ENCODE results near the gene SFXN5.
A peak's percentile ranks its signal among the peaks of the same experiment; 100 is the strongest.

The SFXN5 gene

DNA sequence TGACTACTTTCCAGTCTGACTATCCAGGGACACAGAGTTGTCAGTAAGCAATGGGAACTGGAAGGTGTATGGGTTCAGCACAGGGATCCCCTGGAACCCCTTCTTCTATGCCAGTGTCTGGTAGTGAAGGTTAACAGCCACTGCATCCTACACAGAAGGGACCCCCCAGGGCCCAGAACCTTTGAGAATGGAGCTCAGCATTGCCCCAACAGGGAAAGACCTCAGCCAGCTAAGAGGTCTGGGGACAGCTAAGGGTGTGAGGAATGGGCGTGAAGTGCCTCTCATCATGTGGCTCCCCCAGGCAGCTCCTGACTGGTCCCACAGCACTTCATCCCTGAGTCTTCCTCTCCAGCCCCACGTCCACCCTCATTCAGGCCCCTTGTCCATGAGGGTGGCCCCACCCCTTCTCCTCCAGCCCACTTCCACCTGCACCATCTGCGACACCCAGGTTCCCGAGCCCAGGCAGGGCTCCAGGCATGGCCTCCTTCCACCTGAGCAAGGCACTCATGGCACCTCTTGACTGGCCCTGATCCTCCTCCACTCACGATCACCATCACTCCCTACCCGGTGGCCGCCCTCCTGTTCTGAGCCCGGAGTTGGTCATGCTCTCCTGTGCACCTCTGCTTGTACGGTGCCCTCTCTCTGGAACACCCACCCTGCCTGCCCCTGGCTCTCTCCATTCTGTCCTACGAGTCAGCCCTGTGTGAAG lies 77.1 kb downstream of the SFXN5 start:
- DNase-seq (ENCODE audit: low spot score), result no peak

DNA sequence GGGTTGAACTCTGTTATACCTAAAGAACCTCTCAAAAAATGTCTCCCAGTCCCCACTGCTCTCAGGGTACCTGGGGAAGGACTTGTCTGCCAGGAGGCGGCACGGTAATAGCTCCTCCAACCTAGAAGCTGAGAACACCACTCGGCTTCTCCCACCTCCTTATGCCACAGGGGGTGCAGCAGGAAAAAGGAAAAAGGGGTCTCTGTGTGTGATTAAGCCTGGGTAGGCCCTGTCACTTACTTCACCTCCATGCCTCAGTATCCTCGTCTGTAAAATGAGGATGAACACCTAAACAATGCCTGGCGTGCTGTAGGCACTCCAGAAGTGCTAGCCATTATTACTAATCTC lies 77.6 kb downstream of the SFXN5 start:
- DNase-seq (ENCODE audit: low spot score), result no peak

DNA sequence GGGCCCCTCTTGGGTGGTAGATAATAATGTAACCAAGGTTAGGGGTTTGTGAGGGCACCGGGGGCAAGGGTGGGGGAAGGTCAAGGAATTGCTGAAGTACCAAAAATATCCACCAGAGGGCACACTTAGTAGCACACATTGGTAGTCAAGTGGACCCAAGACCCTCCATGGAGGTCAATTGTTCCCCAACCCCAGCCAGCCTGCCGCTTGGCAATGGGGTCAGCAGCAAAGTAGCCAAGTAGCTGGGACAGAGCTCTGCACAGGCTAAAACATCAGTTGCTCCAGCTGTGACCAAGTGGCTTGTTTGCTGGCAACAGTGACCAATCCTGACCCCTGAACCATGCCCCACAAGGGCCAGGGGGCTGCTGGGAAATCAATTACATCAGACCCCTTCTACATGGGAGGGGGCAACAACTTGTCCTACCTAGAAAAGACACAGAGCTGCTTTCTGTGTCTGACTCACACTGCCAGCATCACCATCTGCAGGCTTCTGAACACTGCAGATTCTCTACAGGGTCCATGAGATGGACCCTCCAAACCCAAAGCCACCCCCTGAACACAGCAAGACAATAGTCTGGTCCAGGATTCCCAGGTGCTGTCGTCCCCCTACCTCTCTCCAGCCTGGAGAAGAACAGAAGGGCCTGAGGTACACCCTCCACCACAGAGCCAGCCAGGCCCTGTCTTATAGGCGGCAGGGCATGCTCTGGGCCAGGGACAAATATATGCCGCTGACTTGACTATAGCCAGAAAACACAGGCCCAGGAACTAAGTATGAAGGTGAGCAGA lies 78.2 kb downstream of the SFXN5 start:
- DNase-seq (ENCODE audit: low spot score), result peak; percentile 64

DNA sequence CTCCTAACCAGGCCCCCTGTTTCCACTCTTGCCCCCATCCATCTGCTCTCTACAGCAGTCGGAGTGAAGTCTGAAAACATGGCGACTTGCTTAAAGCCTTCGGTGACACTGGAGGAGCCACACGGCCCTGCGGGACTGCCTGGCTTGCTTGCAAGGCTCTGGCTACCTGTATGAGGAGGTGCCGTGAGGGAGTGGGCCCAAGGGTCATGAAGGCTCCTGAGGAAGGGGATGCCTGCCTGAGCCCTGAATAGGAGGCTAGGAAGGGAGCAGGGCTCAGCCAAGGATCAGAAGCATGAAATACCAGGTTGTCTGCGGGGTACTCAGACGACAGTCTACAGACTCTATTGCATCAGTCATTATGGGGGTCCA lies 78.8 kb downstream of the SFXN5 start:
- no peak for DNase-seq (ENCODE audit: low spot score)

DNA sequence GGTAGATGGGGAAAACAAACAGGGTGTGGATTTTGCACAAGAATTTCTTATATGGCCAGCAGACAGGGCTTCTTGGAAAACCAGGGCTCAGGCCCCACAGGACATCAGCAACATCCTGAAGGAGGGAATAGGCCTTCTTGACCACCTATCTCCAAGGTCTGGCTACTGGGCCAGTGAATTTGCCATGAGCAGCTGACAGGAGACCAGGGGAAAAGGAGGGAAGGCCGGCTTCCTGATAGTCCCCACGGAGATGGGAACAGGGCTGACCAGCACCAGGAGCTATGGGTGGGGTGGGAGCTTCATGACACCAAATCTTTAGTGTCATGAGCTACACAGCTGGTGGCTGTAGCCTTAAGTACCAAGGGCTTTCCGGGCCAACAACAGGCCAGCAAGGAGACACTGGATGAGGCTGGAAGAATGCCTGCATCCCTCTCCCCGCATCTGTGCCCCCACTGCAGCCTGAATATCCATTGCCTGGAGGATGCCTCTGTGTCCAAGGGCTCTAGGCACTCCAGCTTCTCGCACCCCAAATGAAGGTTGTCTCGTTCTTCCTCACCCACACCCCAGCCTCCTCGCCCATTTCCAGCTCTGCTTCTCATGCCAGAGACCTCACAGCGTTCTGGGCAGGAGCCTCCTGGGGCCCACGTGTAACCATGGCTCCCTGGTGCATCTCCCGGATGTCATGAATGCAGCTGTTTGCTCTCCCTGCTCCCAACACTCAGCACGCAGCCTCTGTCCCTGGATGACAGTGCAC lies 79.4 kb downstream of the SFXN5 start:
- DNase-seq (ENCODE audit: low spot score), result no peak

DNA sequence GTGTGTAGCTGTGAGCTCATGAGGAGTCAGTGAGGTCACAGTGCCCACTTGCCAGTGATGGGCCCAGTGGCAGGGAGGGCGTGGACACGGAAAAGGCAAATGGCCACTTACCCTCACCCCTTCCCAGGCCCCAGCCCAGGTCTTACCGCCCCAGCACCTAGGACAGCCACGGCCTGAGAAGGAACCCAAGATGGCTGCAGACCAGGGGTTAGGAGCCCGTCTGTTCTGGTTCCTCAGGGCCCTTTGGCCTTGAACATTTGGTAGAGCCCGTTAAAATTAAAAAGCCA lies 80.1 kb downstream of the SFXN5 start:
- no peak for DNase-seq (ENCODE audit: low spot score)

DNA sequence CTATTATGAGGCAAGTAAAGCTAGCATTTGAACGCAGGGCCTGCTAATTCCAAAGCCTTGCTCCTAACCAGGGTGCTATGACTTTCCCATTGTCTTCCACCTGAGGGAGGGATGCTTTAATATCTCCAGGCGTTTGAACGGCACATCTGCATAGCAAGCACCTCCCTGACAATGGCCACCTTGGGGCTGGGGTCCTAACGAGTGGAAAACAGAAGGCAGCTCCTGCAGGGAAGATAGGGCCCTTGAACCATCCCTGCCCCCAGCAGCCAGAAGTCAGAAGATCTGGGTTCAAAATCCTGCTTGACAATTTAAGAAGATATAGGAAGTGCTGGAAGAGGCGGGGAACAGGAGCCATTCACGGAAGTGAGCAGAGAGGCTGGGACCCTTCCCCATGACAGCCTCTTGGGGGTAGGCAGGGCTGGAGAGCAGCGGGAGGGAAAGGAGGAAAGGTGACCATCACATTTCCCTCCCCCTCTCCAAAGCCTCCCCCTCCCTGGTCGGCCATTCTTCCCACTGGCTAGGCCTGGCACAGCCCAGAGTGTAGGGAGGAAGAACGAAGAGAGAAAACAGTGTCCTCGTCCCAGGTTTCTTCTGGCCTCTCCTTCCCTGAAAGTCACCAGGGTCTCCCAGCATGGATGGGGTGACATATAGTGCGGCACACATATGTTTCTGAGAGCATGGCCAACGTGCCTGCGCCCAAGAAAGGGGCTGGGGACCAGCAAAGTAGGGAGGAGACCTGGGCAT lies 80.6 kb downstream of the SFXN5 start:
- no peak for DNase-seq (ENCODE audit: low spot score)

DNA sequence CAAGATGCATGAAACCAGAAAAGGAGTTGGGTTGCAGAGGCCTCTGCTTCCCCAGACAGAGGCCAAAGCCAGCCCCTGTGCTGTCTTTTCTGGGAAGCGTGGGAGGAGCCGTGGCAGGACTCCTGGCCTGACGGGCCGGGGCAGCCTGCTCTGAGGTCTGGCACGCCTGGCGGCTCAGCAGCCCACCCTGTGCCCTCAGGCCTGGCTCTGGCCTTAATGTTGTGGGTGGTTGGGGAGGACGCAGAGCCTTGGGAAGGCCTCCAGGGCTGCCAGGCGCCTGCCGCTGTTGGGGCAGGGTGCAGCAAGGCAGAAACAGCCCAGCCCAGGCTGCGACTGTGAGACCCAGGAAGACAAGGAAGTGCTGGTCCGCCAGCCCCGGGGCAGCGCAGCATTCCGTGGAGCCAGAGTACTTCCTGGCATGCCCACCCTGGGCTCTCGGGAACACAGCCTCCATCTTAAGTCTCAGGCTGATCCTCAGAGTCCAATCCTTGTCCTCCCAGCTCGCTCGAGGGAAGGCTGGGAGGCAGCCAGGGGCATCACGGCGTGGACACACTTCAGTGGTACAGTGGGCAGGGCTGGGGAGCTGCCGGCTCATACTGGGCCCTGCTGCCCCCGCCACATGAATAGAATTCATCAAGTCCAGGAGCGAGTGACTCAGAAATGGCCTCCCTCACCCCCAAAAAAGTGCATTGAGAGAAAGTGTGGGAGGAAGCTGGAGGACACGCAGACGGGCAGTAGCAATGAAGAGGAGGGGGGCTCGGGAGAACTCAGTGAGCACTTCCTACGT lies 81.5 kb downstream of the SFXN5 start:
- no peak for DNase-seq (ENCODE audit: low spot score)

DNA sequence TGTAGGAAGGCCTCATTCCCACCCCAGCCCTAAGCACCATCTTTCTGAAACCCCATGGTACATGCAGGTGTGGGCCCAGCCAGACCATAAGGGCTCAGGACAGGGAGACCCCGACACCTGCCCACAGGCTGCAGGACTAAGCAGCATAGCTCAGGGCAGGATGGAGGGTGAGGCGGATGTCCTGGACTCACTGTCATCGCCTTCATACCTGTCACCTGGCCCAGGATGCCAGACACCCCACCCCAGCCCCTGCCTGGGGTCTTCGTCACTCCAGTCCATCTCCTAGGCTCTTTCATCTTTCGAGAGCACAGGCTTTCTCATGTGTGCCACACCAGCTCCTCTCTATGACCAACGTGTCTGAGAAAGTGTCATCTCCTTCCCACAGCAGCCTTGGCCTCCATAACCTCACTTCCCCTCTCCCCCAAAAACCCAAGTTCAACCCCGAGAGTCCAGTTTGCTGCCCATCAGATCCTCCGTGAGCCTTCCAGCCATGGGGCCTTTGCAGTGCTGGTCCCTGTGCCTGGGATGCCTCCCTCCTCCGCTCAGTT lies 82.7 kb downstream of the SFXN5 start:
- DNase-seq (ENCODE audit: low spot score), result no peak

DNA sequence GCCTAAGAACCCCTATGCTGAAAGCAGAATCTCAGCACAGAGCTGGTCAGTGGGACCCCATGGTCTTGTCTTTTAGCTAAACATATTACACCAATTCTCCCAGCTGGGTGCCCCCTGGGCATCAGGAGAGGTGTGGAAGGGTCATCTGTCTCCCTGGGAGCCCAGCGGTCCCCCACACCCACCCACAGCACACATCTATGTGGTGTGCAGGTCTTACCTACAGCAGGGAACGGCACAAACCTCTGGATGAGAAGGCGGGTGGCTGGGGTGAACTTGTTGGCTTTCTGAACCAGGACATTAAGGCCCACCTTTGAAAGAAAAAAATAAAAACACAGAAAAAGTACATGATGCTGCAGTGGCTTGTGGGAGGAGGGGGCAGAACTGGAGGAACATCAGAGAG lies 83.5 kb downstream of the SFXN5 start:
- DNase-seq (ENCODE audit: low spot score), result no peak

DNA sequence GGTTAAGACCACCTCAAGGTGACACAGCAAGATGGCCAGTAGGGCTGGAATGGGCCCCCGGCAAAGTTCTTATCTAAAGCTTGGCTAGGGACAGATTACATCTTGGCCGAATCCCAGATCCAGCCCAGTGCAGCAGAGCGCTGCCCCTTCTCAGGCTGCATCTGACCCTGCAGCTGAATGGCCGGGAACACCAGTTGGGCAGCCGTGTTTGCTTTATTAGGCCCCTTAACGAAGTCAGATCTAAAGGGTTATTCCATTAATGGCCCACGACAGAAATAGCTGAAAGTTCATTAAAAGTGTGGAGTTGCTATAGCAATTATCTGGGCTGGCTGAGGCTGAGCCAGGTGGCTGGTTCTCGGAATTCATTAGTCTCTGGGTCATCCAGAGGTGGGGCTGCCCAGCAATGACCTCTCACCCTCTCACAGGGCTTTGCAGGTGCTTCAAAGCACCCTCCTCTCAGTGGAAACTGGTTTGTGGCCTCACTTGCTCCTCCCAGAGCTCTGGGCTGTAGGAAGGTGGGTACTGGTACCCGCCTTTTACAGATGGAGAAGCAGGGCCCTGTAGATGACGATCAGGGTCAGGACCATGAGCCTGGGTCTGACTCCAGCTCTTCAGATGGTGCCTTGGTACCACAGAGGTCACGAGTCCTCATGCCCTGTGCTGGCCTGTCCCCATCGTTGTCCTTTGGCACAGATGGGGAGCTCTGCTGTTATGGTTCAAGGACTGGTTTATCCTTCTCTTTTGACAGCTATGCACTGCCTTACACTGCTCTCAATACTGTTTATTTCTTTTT lies 85.4 kb downstream of the SFXN5 start:
- no peak for DNase-seq (ENCODE audit: low spot score)

DNA sequence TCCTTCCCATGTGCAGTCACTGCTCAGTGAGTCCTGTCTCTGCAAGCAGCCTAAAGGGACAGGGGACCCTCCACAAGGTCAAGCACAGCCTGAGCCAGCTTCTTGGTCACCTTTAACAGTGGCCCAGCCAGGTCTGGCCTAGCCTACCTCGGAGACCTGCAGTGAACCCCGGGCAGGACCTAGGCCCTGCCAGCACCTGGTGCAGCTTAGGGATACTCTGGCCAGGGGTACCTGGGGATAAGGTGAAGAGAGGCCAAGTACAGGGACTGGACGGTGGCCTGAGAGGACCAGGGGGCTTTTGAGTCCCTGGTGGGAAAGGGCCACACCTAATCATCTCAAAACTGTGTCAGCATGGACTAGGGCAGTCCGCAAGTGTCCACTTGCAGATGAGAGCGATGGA lies 86.4 kb downstream of the SFXN5 start:
- no peak for DNase-seq (ENCODE audit: low spot score)

DNA sequence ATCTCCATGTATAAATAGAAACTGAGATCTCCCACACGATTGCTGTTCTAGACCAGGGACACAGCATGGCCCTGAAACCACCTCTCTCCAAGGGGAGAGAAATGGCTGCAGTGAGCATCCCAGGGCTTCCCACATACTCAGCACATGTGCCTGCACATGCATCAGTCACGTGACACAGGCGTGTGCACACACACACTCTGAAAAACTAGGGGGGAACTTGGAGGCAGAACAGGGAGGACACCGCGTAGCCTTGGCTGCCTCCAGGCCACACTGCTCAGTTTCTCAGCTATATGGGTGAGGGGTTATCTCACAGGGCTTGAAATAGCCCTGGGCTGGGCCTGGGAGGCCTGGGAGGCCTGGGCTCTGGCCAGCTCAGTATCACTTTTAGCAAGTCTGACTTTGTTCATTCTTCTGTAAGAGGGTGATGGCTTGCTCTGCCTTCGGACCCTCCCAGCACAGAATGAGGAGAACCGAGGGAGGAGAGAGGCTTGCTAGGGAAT lies 87.3 kb downstream of the SFXN5 start:
- DNase-seq (ENCODE audit: low spot score), result no peak

DNA sequence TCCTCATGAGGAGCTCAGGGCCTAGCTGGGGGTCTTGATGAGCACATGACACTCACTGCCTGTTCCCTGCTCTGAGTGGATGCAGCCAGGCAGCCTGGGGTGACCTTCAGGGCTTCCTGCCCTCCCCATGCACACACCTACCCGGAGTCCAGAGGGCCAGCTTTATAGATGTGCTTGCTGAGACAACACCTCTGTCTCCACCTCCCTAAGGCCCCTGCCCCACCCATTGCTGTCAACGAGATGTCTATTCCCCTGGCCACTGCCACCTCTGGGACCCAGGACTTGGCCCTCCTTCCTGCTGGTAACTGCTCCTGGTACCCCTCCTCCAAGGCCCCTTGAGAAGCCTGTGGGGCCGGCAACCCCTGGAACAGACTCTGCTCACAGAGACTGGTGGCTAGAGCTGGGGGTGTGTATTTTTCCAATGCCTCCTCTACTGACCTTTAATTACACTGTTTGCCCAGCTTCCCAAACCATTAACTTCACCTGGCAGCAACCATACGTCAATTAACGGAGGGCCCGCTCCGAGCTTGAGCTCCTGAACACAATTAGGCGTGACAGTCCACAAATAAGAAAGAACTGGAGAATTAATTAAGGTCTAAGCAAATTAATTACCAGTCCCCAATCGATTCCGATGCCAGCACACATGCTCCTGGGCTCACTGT lies 87.9 kb downstream of the SFXN5 start:
- no peak for DNase-seq (ENCODE audit: low spot score)

DNA sequence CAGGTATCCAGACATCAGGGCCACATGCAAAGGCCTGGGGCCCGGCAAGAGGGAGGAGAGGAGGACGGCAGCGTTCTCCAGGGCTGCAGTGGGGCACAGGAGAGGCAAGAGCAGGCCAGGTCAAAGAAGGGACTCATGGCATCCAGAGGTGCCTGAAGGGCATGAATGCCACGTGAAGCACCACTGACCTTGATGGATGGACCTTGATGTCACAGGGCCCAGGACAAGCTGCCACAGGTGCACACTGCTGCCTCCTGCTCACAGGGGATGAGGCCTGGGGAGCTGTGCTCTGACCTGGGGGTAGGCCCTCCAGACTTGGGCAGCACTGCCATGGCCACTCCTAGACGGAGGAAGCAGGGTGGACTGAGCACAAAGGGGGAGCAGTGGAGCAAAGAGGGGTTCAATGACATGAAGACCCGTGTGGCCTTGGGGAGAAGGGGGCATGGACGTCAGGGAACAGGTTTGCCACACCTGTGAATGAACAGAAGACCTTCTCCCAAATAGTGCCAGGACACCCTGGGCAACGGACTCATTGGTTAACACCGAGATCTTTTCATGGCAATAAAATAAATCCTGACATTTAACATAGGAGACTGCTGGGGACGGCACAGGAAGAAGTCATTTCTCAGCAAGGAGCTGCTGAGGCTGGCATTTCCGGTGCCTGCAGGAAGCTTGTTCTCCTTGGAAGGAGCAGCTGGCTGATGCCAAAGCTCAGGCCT lies 88.6 kb downstream of the SFXN5 start:
- DNase-seq (ENCODE audit: low spot score), result no peak

DNA sequence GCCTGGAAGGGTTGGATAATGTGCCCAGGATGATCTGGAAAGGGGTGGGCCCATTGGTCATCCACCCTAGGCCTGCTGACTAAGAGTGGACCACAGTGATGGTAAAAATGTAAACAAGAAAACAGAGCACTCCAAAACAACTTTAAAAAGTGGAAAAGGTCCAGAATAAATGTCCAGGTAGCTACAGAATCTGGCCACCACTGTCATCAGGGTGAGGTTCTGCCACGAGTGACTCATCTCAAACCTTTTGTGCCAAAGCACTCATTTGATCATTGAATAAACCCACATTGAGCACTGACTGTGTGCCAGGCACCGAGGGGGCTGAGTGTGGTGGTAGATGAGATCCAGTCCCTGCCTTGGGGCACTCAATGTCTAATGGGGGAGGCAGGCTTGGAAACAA lies 89.3 kb downstream of the SFXN5 start:
- DNase-seq (ENCODE audit: low spot score), result no peak

DNA sequence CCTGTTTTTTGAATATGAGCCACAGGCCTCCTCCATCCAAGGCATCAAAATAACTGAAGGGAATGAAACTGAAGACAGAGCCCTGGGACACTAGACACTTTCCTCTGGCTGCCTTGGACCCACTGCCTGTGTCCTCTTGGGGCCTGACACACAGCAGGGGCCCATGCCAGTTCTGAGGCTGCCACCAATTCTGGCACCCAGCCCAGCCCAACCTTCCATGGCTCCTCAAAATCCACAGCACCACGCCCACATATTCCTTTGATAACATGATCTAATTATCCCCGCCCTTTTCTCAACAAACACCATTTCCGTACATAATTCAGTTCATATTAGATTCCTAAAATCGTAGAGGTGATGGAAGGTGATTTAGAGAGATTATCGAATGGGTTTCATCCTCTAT lies 90.0 kb downstream of the SFXN5 start:
- DNase-seq (ENCODE audit: low spot score), result no peak

DNA sequence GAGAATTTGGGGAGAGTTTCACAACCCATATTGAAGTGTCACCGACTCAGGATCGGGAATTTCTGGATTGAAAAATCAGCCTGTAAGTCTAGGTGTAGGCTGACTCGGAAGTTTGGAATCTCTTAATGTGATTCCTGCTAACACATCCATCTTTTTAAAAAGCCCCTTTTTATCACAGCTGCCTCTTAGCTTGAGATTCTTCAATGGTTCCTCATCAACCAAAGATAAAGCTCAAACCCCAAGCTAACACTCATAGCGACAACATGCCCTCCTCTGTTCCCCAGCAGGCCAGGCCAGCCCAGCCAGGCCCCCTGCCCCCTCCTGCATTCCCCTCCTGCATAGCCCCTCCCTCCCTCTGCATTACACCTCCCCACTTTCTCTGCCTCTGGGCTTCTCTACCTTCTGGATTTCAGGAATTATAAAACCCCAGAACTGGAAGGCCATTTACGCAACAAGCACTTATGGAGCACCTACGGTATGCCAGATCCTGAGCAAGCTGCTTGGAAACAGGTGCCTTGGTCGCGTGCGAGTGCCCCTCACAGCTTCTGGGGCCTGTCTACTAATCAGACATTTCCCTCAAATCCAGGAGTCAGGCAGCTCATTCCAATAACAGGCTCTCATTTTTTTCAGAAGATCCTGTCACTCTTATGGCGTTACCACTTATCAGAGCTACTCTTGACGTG lies 90.8 kb downstream of the SFXN5 start:
- DNase-seq (ENCODE audit: low spot score), result no peak

DNA sequence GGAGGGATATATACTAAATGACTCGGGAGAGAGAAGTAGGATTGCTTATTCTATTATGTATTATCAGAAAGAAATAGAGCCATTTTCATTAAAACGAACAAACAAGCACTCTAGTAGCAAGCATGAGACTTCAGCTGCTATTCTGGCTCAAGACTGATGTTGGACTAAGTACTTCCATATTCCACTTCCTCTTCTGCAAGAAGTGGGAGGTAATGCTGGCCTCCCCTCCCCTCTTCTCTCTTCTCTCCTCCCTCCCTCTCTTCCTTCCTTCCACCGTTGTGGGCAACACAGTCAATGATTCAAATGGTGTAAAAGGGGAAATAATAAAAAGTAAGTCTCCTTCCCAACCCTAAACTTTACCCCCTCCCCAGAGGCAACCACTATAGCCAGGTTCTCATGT lies 91.6 kb downstream of the SFXN5 start:
- no peak for DNase-seq (ENCODE audit: low spot score)

Measured in hematopoietic multipotent progenitor cell treated with erythropoietin and hydrocortisone succinate and interleukin-3 and kit ligand, for 15 days (in vitro differentiated cells).